Ascending aorta (tissue), 2 donors: Measurements from ENCODE around the gene PCNX1. TPM values are rescaled to one million over a fixed set of nuclear protein-coding genes. Genes with fewer than 3 reads are reported as not detected.
"Not testable (repeated sequence)": the region's sequence is repeated elsewhere in the genome, so short reads cannot be mapped to it uniquely, and the experiment has no call there.

Source experiments
- DNase-seq, 2 donors: peaks; one replicate each; pipeline ENCODE4 v3.0.0-alpha.2; 2019; ENCODE audit warnings: low spot score in 2 of 2
- H3K27ac ChIP-seq, 2 donors: fragments of 200-600 bp; sonication (generic); one replicate each; pipeline ENCODE4 v1.5.1; 2016 to 2017; ENCODE audit warnings: mild to moderate bottlenecking in 1 of 2
- H3K27me3 ChIP-seq: fragments of 200-600 bp; sonication (generic); one replicate; pipeline ENCODE4 v1.5.1; 2017
- H3K36me3 ChIP-seq, 2 donors: fragments of 200-600 bp; sonication (generic); one replicate each; pipeline ENCODE4 v1.5.1; 2016
- H3K4me1 ChIP-seq, 2 donors: fragments of 200-600 bp; sonication (generic); one replicate each; pipeline ENCODE4 v1.5.1; 2016 to 2017; ENCODE audit warnings: mild to moderate bottlenecking in 1 of 2
- H3K4me3 ChIP-seq, 2 donors: fragments of 200-600 bp; sonication (generic); one replicate each; pipeline ENCODE4 v1.5.1; 2016 to 2017; ENCODE audit warnings: mild to moderate bottlenecking in 1 of 2
- H3K9me3 ChIP-seq, 2 donors: fragments of 200-600 bp; sonication (generic); one replicate each; pipeline ENCODE4 v1.5.1; 2016
- CTCF ChIP-seq, 3 experiments: fragments of 200-600 bp in 2 of 3; fragments of 450-650 bp in 1 of 3; sonication (generic) in 2 of 3; IDR thresholded peaks; one replicate each; pipeline ENCODE4 v1.5.1; 2016 to 2019; ENCODE audit warnings: antibody characterized with exemption in 3 of 3, mild to moderate bottlenecking in 1 of 3, moderate library complexity in 1 of 3
- intact Hi-C: fragments of 100-400 bp; cut with DNase I; formaldehyde crosslinking; loops from one replicate; pipeline ENCODE4 v1.15.1; 2023
- total RNA-seq: library from RNA; depleted of rRNA; stranded (reverse); fragments of >200 nt; gene quantifications from one replicate; pipeline ENCODE4 v1.1.0, GENCODE V29; 2016

The PCNX1 gene
- total RNA-seq, 1 donor from 2014 or later, result 73.1 TPM

- Histone ChIP-seq H3K9me3 (no peaks in the 10 kb centered on the region), H3K36me3 (no peaks in the 10 kb centered on the region), H3K4me1 (no peaks in the 10 kb centered on the region), H3K4me3 (no peak overlapping the region), H3K27me3 (no peaks in the 10 kb centered on the region), H3K27ac (no peak overlapping the region)
- no peak for DNase-seq
- no peak for TF ChIP-seq CTCF (IDR thresholded peaks at IDR 0.05)
- intact Hi-C loops, result no loop called here
Measured at GRCh38 chr14:71122866-71123565, 215.8 kb downstream of the PCNX1 start.

DNA sequence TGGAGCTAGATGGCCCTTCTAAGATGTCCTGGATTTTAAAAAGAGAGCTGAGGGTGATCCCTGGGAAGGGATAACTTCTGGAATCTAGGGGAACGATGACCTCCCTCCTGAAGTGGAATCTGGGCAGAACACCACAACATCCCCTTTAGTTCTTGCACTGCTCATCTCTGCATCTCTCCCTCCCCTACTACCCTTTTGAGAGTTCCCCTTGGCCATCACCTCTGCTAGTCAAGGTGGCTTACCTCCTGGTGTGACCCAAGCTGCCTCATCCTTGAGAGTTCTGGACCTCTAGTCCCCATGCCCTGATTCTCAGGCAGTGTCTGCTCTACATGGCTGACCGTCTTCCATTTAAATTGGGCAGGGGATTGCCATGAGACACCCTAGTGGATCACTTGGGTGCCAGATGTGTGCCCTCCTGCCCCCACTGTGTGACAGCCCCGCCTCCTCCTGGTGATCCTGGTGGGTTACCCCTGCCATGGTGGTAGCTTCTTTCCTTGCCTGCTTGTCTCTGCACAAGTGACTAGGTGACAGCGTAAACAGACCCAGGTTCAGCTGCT, 216.4 kb downstream of the PCNX1 start:
- DNase-seq, result no peak
- Histone ChIP-seq H3K27me3 (no peaks in the 10 kb centered on the region), H3K4me3 (no peak overlapping the region), H3K4me1 (no peaks in the 10 kb centered on the region), H3K36me3 (no peaks in the 10 kb centered on the region), H3K9me3 (no peaks in the 10 kb centered on the region), H3K27ac (no peak overlapping the region)
- TF ChIP-seq CTCF (IDR thresholded peaks at IDR 0.05), result no peak
- intact Hi-C loops, result no loop called here

- H3K4me1 ChIP-seq, DNase-seq, H3K27me3 ChIP-seq, H3K4me3 ChIP-seq, intact Hi-C loops, H3K36me3 ChIP-seq, H3K27ac ChIP-seq, H3K9me3 ChIP-seq: not testable (repeated sequence)
Measured at GRCh38 chr14:71129716-71130490, 222.6 kb downstream of the PCNX1 start.

DNA sequence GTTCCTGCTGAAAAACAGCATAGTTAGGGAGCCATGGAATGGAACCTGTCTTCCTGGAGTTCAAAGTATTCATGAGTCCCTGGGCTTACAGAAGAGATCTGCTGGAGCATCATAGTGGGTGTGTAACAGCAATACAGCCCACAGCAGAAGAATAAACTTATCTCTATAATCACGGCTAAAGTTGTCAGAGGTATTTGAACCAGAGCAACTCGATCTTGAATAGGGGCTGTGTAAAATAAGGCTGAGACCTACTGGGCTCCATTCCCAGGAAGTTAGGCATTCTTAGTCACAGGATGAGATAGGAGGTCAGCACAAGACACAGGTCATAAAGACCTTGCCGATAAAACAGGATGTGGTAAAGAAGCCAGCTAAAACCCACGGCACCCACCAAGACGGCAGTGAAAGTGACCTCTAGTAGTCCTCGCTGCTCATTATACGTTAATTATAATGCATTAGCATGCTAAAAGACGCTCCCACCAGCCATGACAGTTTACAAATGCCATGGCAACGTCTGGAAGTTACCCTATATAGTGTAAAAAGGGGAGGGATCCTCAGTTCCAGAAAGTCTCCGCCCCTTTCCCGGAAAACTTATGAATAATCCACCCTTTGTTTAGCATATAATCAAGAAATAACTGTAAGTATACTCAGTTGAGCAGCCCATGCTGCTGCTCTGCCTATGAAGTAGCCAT, 223.4 kb downstream of the PCNX1 start:
- Histone ChIP-seq H3K4me1 (no peaks in the 10 kb centered on the region), H3K9me3 (no peaks in the 10 kb centered on the region), H3K36me3 (no peaks in the 10 kb centered on the region), H3K4me3 (no peak overlapping the region), H3K27ac (no peak overlapping the region), H3K27me3 (no peaks in the 10 kb centered on the region)
- DNase-seq, result no peak
- intact Hi-C loops, result no loop called here
- no peak for TF ChIP-seq CTCF (IDR thresholded peaks at IDR 0.05)

- TF ChIP-seq CTCF (IDR thresholded peaks at IDR 0.05), result no peak
- Histone ChIP-seq H3K4me1 (no peaks in the 10 kb centered on the region), H3K27me3 (no peaks in the 10 kb centered on the region), H3K9me3 (no peaks in the 10 kb centered on the region), H3K4me3 (no peak overlapping the region), H3K27ac (no peak overlapping the region), H3K36me3 (no peaks in the 10 kb centered on the region)
- intact Hi-C loops, result no loop called here
- no peak for DNase-seq
Measured at GRCh38 chr14:71133296-71133695, 226.0 kb downstream of the PCNX1 start.

DNA sequence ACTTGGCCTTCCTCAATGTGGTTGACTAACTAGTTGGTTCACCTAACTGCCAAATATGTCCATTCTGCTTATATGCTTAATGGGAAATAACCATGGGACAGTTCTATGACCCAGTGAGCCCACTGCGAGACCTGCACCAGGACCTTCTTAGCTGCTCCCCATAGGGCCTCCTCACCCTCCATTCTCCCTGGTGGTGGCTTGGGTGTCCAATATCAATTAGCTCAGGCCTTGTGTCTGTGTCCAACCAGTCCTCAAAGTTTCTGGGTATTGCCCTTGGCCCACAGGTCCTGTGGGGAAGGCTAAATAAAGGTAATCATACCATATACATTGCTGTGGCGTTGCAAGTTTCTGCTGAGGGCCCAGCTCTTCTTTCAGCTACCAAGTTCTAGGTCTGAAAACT, 228.2 kb downstream of the PCNX1 start:
- Histone ChIP-seq H3K27ac (no peak overlapping the region), H3K9me3 (no peaks in the 10 kb centered on the region), H3K36me3 (no peaks in the 10 kb centered on the region), H3K27me3 (no peaks in the 10 kb centered on the region), H3K4me1 (no peaks in the 10 kb centered on the region), H3K4me3 (no peak overlapping the region)
- DNase-seq, result no peak
- intact Hi-C loops, result no loop called here
- no peak for TF ChIP-seq CTCF (IDR thresholded peaks at IDR 0.05)
